Bronchial epithelial cell (primary cell): Measurements from ENCODE around the gene ZFR2. TPM values are rescaled to one million over a fixed set of nuclear protein-coding genes. Genes with fewer than 3 reads are reported as not detected.

Experiments
- DNase-seq: peaks from one replicate; pipeline ENCODE4 v3.0.0-alpha.2; 2010; ENCODE audit warnings: low read depth
- FAIRE-seq: peaks from 2 replicates; lab custom pipeline; 2011; peaks lifted over from hg19 to GRCh38; lab: Jason Lieb, UNC
- H3K27me3 ChIP-seq: 2 replicates; pipeline ENCODE4 v1.5.1; 2011; ENCODE audit warnings: low read length; ENCODE audit not compliant: control insufficient read depth, insufficient read depth
- H3K36me3 ChIP-seq: 2 replicates; pipeline ENCODE4 v1.5.1; 2011; ENCODE audit warnings: low read length; ENCODE audit not compliant: control insufficient read depth, insufficient read depth
- H3K4me3 ChIP-seq: 2 replicates; pipeline ENCODE4 v1.5.1; 2011; ENCODE audit warnings: mild to moderate bottlenecking, low read depth, low read length, control low read depth
- CTCF ChIP-seq: IDR thresholded peaks from 2 replicates; pipeline ENCODE4 v1.5.1; 2011; ENCODE audit warnings: mild to moderate bottlenecking, moderate library complexity, low read length, control low read depth, inconsistent platforms; ENCODE audit not compliant: insufficient read depth, severe bottlenecking
- total RNA-seq: library from RNA; depleted of rRNA; stranded (reverse); fragments of >200 nt; gene quantifications from 2 replicates; pipeline ENCODE4 v1.2.1, GENCODE V29; 2014

The ZFR2 gene
- total RNA-seq, 1 donor from 2014 or later: not detected

DNA sequence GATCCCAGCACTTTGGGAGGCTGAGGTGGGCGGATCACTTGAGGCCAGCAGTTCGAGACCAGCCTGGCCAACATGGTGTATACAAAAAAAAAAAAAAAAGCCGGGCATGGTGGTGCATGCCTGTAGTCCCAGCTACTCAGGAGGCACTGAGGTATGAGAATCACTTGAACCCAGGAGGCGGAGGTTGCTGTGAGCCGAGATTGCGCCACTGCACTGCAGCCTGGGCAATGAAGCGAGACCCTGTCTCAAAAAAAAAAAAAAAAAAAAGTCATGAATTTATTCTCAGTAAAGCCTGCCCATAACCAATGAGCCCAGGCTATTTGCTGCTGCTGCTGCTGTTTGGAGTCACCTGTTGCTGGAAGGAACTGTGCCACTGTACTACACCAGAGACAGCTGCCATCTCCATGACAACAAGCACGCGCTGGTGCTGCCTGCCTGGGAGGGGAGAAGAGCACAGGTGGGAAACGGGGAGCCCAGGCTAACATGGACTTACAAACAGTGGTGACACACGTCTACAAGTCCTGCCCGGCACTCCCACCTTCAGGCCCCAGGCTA lies 11.3 kb downstream of the ZFR2 start:
- H3K4me3 ChIP-seq: no peak overlapping the region
- DNase-seq (no peak), FAIRE-seq (no peak)
- no peaks in the 10 kb centered on the region for H3K27me3 ChIP-seq
- no peaks in the 10 kb centered on the region for H3K36me3 ChIP-seq
- TF ChIP-seq CTCF: no peak

- no peaks in the 10 kb centered on the region for H3K27me3 ChIP-seq
- DNase-seq: no peak
- no peak for FAIRE-seq
- no peaks in the 10 kb centered on the region for H3K36me3 ChIP-seq
- no peak overlapping the region for H3K4me3 ChIP-seq
- no peak for TF ChIP-seq CTCF
Measured at GRCh38 chr19:3855320-3855719, 13.5 kb downstream of the ZFR2 start.

DNA sequence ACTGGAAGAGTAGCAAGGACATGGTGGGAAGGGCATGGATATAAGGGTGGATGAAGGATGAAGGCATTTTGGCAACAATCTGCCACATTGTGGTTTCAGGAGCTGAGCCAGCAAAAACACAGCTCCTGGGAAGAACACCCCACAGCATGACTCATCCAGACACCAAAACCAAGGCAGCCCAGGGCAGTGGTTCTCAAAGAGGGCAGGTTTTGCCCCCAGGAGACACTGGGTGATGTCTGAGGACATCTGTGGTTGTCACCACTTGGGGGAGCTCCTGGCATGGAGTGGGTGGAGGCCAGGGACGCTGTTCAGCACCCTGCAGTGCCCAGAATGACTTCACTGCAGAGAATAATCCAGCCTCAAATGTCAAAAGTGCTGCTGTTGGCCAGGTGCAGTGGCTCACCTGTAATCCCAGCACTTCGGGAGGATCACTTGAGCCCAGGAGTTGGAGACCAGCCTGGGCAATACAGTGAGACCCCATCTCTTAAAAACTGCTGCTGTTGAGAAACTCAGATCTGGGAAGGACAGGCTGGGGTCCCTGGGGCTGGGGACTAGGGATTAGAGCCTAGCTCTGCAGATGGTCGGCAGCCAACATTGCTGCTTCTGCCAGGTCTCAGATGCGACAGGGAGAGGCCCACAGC lies 16.1 kb downstream of the ZFR2 start:
- H3K4me3 ChIP-seq: no peak overlapping the region
- no peak for FAIRE-seq
- H3K27me3 ChIP-seq: no peaks in the 10 kb centered on the region
- peak; percentile 32 for TF ChIP-seq CTCF
- no peaks in the 10 kb centered on the region for H3K36me3 ChIP-seq
- DNase-seq: peak; percentile 59

DNA sequence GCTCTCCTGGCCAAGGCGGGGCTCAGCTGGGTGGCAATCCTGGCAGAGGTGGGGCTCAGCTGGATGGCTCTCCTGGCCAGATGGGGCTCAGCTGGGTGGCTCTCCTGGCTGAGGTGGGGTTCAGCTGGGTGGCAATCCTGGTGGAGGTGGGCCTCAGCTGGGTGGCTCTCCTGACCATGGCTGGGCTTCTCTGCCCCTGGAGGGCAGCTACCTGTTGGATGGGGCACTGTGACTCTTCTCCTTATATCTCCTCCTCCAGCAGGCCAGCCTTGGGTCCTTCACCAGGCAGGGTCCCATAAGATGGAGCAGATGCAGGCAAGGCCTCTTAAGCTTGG lies 16.7 kb downstream of the ZFR2 start:
- Histone ChIP-seq H3K4me3 (no peak overlapping the region), H3K27me3 (no peaks in the 10 kb centered on the region), H3K36me3 (no peaks in the 10 kb centered on the region)
- FAIRE-seq: no peak
- TF ChIP-seq CTCF: no peak
- no peak for DNase-seq

- Histone ChIP-seq H3K4me3 (no peak overlapping the region), H3K36me3 (no peaks in the 10 kb centered on the region), H3K27me3 (no peaks in the 10 kb centered on the region)
- DNase-seq: no peak
- no peak for TF ChIP-seq CTCF
- FAIRE-seq: no peak
Measured at GRCh38 chr19:3851254-3852176, 17.3 kb downstream of the ZFR2 start.
